BLaER1 (cell line): Measurements from ENCODE around the gene ABHD14A.

Experiments
- H3K27ac ChIP-seq: shearing (Covaris generic); formaldehyde crosslinking; 2 replicates; pipeline ENCODE4 v1.8.1; 2022
- H3K27me3 ChIP-seq: shearing (Covaris generic); formaldehyde crosslinking; 2 replicates; pipeline ENCODE4 v1.8.1; 2022
- H3K36me3 ChIP-seq: shearing (Covaris generic); formaldehyde crosslinking; 2 replicates; pipeline ENCODE4 v1.8.1; 2022
- H3K4me1 ChIP-seq: shearing (Covaris generic); formaldehyde crosslinking; 2 replicates; pipeline ENCODE4 v1.8.1; 2022
- H3K4me2 ChIP-seq: shearing (Covaris generic); formaldehyde crosslinking; 2 replicates; pipeline ENCODE4 v1.8.1; 2022
- H3K4me3 ChIP-seq: shearing (Covaris generic); formaldehyde crosslinking; 2 replicates; pipeline ENCODE4 v1.8.1; 2022
- H3K9ac ChIP-seq: shearing (Covaris generic); formaldehyde crosslinking; 2 replicates; pipeline ENCODE4 v1.8.1; 2022
- H3K9me3 ChIP-seq: shearing (Covaris generic); formaldehyde crosslinking; 2 replicates; pipeline ENCODE4 v1.8.1; 2022
- H4K20me1 ChIP-seq: shearing (Covaris generic); formaldehyde crosslinking; 2 replicates; pipeline ENCODE4 v1.8.1; 2022
- Cebpa-rat ChIP-seq: shearing (Covaris generic); IDR thresholded peaks from 2 replicates; pipeline ENCODE4 v1.8.1; 2022

Gene ABHD14A

GRCh38 chr3:51945926-51946705 lies 28.7 kb upstream of the ABHD14A start:
- no peaks in the 10 kb centered on the region for H3K9me3 ChIP-seq
- TF ChIP-seq Cebpa-rat: no peak
- H3K36me3 ChIP-seq: no peaks in the 10 kb centered on the region
- no peaks in the 10 kb centered on the region for H3K27me3 ChIP-seq
- no peak overlapping the region for H3K4me3 ChIP-seq
- H3K4me2 ChIP-seq: no peak overlapping the region
- H4K20me1 ChIP-seq: no peaks in the 10 kb centered on the region; the same call in 1 of the 2 replicates
- H3K27ac ChIP-seq: no peak overlapping the region
- H3K9ac ChIP-seq: no peak overlapping the region
- H3K4me1 ChIP-seq: peaks cover 28% of the 10 kb centered on the region

DNA sequence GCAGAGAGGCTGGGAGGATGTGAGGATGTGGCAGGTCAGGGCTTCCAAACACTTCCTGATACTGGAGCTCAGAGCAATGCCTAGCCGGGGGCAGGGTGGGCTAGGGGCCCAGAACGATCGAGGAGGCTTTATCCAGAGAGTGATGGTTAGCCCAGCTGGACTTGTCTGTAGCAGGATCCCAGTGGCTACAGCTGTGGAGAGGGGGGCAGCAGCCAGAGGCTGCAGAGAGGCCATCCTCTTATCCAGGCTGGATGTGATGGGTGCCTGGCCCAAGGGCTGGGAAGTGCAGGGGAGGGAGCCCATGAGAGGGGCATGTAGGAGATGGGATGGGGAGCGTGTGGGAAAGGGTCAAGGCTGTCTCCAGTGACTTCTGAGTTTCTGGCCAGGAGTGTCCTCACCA lies 28.1 kb upstream of the ABHD14A start:
- no peak for TF ChIP-seq Cebpa-rat
- H3K27me3 ChIP-seq: no peaks in the 10 kb centered on the region

GRCh38 chr3:51947215-51947900 lies 27.5 kb upstream of the ABHD14A start:
- no peak overlapping the region for H3K27ac ChIP-seq
- no peaks in the 10 kb centered on the region for H3K36me3 ChIP-seq
- H3K9ac ChIP-seq: no peak overlapping the region
- H3K9me3 ChIP-seq: no peaks in the 10 kb centered on the region
- H4K20me1 ChIP-seq: no peaks in the 10 kb centered on the region
- no peak overlapping the region for H3K4me3 ChIP-seq
- H3K4me2 ChIP-seq: no peak overlapping the region
- peaks cover 22% of the 10 kb centered on the region for H3K4me1 ChIP-seq
- H3K27me3 ChIP-seq: no peaks in the 10 kb centered on the region
- no peak for TF ChIP-seq Cebpa-rat

More for the DNA sequence above, 28.1 kb upstream of the ABHD14A start:
- Histone ChIP-seq H3K27ac (no peak overlapping the region), H3K9ac (no peak overlapping the region), H3K4me3 (no peak overlapping the region), H3K4me2 (no peak overlapping the region), H4K20me1 (no peaks in the 10 kb centered on the region), H3K4me1 (peaks cover 25% of the 10 kb centered on the region), H3K9me3 (no peaks in the 10 kb centered on the region), H3K36me3 (no peaks in the 10 kb centered on the region)

DNA sequence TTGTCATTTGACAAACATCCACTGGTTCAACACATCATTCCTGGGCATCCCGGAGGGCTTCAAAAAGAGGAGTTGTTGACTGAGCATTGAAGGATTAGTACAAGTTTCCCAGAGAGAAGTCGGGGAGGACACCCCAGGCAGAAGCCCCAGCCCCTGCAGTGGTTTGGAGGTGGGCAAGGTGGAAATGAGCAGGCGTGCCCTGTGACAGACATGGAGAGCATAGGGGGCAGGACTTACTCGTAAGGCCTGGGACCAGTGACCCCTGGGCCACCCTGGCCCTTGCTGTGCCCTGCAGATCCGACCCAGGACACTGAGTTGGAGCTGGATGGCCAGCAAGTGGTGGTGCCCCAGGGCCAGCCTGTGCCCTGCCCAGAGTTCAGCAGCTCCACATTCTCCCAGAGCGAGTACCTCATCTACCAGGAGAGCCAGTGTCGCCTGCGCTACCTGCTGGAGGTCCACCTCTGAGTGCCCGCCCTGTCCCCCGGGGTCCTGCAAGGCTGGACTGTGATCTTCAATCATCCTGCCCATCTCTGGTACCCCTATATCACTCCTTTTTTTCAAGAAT lies 26.8 kb upstream of the ABHD14A start:
- Histone ChIP-seq H3K27me3 (peaks cover 2% of the 10 kb centered on the region; the same call in 1 of the 2 replicates), H3K4me3 (no peak overlapping the region), H3K27ac (no peak overlapping the region), H3K36me3 (no peaks in the 10 kb centered on the region), H4K20me1 (no peaks in the 10 kb centered on the region), H3K4me1 (peaks cover 15% of the 10 kb centered on the region), H3K9me3 (no peaks in the 10 kb centered on the region), H3K4me2 (no peak overlapping the region), H3K9ac (no peak overlapping the region)
- TF ChIP-seq Cebpa-rat: no peak

GRCh38 chr3:51949121-51949520 lies 25.7 kb upstream of the ABHD14A start:
- peaks cover 4% of the 10 kb centered on the region for H3K4me1 ChIP-seq

DNA sequence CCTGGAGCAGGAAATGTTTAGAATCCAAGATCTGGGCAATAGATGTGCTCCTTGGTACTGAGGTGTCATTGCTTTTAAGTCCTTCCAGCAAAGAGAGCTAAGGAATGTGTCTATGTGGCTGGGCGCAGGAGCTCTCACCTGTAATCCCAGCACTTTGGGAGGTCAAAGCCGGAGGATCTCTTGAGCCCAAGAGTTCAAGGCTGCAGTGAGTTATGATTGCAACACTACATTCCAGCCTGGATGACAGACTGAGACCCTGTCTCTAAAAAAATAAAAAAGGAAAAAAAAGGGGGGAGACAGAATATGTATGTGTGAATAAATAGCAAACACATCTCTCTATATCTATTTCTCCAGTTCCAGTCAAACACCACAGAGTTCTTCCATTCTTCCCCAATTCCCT lies 24.0 kb upstream of the ABHD14A start:
- no peak overlapping the region for H3K4me2 ChIP-seq
- peaks cover 30% of the 10 kb centered on the region for H3K27me3 ChIP-seq
- no peak overlapping the region for H3K4me3 ChIP-seq
- no peak overlapping the region for H3K9ac ChIP-seq
- H3K27ac ChIP-seq: no peak overlapping the region
- H3K4me1 ChIP-seq: peaks cover 17% of the 10 kb centered on the region
- H3K9me3 ChIP-seq: no peaks in the 10 kb centered on the region
- H3K36me3 ChIP-seq: no peaks in the 10 kb centered on the region
- H4K20me1 ChIP-seq: peaks cover 12% of the 10 kb centered on the region
- TF ChIP-seq Cebpa-rat: no peak

More at GRCh38 chr3:51949121-51949520, 25.7 kb upstream of the ABHD14A start:
- no peaks in the 10 kb centered on the region for H3K36me3 ChIP-seq
- no peaks in the 10 kb centered on the region for H4K20me1 ChIP-seq
- no peak for TF ChIP-seq Cebpa-rat
- H3K27me3 ChIP-seq: peaks cover 13% of the 10 kb centered on the region
- H3K9me3 ChIP-seq: no peaks in the 10 kb centered on the region
- no peak overlapping the region for H3K27ac ChIP-seq
- H3K9ac ChIP-seq: no peak overlapping the region
- H3K4me2 ChIP-seq: no peak overlapping the region
- no peak overlapping the region for H3K4me3 ChIP-seq

- H3K4me3 ChIP-seq: no peak overlapping the region
- peaks cover 19% of the 10 kb centered on the region for H3K36me3 ChIP-seq
- H3K4me2 ChIP-seq: no peak overlapping the region
- H3K4me1 ChIP-seq: peaks cover 29% of the 10 kb centered on the region
- TF ChIP-seq Cebpa-rat: no peak
- peaks cover 50% of the 10 kb centered on the region for H3K27me3 ChIP-seq
- no peaks in the 10 kb centered on the region for H3K9me3 ChIP-seq
- H3K9ac ChIP-seq: no peak overlapping the region
- H3K27ac ChIP-seq: no peak overlapping the region
- H4K20me1 ChIP-seq: peaks cover 33% of the 10 kb centered on the region
Observed at GRCh38 chr3:51953445-51953844, 21.4 kb upstream of the ABHD14A start.

DNA sequence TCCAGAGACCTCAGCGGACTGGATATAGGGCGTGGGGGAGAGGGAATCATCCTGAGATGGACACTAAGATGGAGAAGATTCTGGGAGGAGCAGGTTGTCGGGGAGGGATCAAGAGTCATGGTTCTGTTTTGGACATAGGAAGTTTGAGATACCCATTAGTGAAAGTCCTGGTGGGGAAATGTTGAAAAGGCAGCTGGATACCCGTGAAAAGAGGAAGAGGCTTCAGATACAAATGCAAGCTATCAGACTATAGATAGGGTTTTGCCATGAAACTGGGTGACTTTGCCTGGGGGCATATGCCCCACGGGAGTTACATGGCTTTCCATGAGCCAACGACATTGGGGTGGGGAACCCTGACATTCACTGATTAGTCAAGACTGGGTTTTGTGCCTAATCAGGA lies 20.8 kb upstream of the ABHD14A start:
- no peak overlapping the region for H3K4me2 ChIP-seq
- H3K27ac ChIP-seq: no peak overlapping the region
- no peak for TF ChIP-seq Cebpa-rat
- H3K36me3 ChIP-seq: peaks cover 26% of the 10 kb centered on the region
- H4K20me1 ChIP-seq: peaks cover 33% of the 10 kb centered on the region
- H3K4me1 ChIP-seq: peaks cover 29% of the 10 kb centered on the region
- no peak overlapping the region for H3K9ac ChIP-seq
- peaks cover 50% of the 10 kb centered on the region for H3K27me3 ChIP-seq
- no peaks in the 10 kb centered on the region for H3K9me3 ChIP-seq
- H3K4me3 ChIP-seq: no peak overlapping the region

DNA sequence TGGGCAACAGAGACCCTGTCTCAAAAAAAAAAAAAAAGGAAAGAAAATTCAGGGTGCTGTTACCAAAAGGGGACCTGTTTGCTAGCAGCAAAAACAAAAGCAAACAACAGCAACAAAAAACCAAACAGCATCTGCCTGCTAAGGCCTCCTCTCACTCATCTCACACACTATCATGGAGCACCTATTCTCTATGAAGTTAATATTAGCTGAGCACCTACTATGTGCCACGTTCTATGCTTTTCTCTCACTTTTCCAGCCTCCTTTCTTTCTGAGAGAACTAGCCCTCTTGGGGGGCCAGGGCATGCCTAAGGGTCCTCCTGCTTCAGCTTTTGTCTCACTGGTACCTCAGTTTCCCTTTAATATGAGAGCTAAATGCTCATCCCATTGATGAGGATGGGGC lies 20.2 kb upstream of the ABHD14A start:
- peaks cover 32% of the 10 kb centered on the region for H3K36me3 ChIP-seq
- no peaks in the 10 kb centered on the region for H3K9me3 ChIP-seq
- H3K4me3 ChIP-seq: no peak overlapping the region
- H3K4me2 ChIP-seq: 0 out of 2 replicates have a peak overlapping the region, but pooled peaks have one; percentile 64
- peaks cover 50% of the 10 kb centered on the region for H3K27me3 ChIP-seq
- peaks cover 33% of the 10 kb centered on the region for H4K20me1 ChIP-seq
- H3K27ac ChIP-seq: no peak overlapping the region
- TF ChIP-seq Cebpa-rat: no peak
- H3K4me1 ChIP-seq: peaks cover 29% of the 10 kb centered on the region
- H3K9ac ChIP-seq: no peak overlapping the region
